MM.1S (cell line): ENCODE data around the gene SLC5A5.

Experiments
- EZH2 ChIP-seq: fragments of 300-600 bp; sonication (generic); optimal IDR thresholded peaks from 2 replicates; pipeline ENCODE3; 2017; ENCODE audit warnings: low read depth, mild to moderate bottlenecking, antibody characterized with exemption, low read length, mixed read lengths
- EZH2phosphoT487 ChIP-seq: fragments of 300-600 bp; sonication (generic); IDR thresholded peaks from 2 replicates; pipeline ENCODE4 v1.6.1; 2018; ENCODE audit warnings: antibody characterized with exemption, low read length
- TF ChIP-seq, protein P1 (sequence below): fragments of 300-600 bp; sonication (generic); IDR thresholded peaks from 2 replicates; pipeline ENCODE4 v1.5.1; 2016; ENCODE audit warnings: antibody characterized with exemption, low read length, mixed read lengths

- TF ChIP-seq EZH2, result no peak
- TF ChIP-seq, protein P1, sequence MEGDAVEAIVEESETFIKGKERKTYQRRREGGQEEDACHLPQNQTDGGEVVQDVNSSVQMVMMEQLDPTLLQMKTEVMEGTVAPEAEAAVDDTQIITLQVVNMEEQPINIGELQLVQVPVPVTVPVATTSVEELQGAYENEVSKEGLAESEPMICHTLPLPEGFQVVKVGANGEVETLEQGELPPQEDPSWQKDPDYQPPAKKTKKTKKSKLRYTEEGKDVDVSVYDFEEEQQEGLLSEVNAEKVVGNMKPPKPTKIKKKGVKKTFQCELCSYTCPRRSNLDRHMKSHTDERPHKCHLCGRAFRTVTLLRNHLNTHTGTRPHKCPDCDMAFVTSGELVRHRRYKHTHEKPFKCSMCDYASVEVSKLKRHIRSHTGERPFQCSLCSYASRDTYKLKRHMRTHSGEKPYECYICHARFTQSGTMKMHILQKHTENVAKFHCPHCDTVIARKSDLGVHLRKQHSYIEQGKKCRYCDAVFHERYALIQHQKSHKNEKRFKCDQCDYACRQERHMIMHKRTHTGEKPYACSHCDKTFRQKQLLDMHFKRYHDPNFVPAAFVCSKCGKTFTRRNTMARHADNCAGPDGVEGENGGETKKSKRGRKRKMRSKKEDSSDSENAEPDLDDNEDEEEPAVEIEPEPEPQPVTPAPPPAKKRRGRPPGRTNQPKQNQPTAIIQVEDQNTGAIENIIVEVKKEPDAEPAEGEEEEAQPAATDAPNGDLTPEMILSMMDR, result no peak
- TF ChIP-seq EZH2phosphoT487, result no peak
Observed at GRCh38 chr19:17888260-17888659, 16.5 kb downstream of the SLC5A5 start.
